ENCODE results near the gene IER3.

The IER3 gene

DNA sequence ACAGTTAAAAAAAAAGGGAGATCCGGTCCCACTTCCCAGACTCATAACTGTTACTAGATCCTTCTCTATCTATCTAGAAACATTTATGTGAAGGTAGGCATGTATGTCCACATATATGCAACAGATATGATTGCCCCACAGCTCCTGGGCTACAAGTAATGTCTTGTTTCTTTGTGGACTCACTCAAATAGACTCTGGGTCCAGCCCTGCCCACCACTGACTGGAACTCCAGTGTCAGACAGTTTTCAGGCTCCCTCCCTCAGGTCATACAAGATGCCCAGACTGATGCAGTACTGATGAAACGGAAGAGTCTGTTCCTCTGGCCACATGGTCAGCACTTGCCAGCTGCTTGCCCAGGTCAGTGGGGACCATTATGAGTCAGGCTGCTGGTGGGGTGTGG is 30.8 kb upstream of the IER3 start:
- TF ChIP-seq, protein P1, sequence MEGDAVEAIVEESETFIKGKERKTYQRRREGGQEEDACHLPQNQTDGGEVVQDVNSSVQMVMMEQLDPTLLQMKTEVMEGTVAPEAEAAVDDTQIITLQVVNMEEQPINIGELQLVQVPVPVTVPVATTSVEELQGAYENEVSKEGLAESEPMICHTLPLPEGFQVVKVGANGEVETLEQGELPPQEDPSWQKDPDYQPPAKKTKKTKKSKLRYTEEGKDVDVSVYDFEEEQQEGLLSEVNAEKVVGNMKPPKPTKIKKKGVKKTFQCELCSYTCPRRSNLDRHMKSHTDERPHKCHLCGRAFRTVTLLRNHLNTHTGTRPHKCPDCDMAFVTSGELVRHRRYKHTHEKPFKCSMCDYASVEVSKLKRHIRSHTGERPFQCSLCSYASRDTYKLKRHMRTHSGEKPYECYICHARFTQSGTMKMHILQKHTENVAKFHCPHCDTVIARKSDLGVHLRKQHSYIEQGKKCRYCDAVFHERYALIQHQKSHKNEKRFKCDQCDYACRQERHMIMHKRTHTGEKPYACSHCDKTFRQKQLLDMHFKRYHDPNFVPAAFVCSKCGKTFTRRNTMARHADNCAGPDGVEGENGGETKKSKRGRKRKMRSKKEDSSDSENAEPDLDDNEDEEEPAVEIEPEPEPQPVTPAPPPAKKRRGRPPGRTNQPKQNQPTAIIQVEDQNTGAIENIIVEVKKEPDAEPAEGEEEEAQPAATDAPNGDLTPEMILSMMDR (IDR thresholded peaks at IDR 0.05): no peak

DNA sequence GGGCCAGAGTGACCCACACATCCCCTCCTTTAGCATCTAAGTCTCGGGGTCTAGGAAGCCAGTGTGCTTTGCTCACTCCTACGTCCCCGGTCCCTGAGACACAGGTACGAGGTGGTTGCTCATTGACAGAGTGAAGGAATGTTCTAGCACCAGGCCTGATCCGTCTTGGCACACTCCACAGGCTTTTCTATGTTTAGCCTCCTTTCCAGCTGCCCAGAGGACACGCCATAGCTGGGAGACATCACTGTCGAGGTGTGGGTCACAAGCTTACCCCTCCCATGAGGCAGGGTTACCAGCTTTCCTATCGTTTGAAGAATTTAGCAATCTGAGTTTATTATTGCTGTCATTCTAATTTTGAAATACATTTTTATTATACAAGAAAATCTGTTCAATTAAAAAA is 30.4 kb upstream of the IER3 start:
- TF ChIP-seq, protein P1 (IDR thresholded peaks at IDR 0.05): no peak

DNA sequence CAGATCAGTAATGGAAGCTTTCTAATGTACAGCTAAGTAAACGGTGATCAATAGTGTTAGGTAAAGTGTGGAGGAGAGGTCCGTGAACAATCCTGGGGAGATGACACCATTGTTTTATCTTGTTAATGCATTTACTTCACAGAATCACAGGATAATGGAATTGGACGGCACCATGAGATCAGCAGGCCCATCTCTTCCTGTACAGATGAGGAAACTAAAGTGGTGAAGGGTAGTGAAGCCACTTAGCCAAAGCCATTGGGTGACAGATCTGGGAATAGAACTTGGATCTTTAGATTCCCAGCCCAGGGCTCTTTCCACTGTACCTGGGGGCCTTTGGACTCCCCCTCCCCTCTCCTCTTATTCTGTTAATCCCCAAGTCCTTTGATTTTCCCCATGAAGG is 26.2 kb upstream of the IER3 start:
- TF ChIP-seq, protein P1 (IDR thresholded peaks at IDR 0.05): no peak

DNA sequence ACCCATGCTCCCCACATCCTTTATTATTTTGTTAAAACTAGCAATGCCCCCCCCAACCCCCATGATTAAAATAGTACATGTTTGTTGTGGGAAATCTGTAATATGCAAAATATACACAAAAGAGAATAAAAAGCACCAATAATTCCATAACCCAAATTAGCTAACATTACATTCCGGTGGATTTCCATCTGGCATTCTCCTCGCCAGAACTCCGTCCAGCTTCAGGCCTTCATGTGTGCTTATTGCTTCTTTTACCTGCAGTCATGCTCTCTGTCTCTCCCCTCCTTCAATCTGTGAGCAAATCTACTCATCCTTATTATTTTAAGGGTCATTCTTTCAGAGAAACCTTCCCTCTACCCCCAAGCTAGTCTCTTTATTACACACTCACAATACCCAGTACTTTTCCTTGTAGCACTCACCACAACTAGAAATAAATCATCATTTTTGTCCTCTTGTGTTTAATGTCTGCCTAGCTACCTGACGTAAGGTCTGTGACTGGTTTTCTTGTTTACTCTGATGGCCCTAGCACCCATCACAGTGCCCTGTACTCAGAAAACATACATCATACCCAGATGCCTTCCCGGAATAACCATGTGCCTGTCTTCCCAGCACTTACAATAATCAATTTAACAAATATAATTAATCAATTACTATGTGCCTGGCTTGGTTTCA is 25.6 kb upstream of the IER3 start:
- TF ChIP-seq, protein P1 (IDR thresholded peaks at IDR 0.05): no peak

DNA sequence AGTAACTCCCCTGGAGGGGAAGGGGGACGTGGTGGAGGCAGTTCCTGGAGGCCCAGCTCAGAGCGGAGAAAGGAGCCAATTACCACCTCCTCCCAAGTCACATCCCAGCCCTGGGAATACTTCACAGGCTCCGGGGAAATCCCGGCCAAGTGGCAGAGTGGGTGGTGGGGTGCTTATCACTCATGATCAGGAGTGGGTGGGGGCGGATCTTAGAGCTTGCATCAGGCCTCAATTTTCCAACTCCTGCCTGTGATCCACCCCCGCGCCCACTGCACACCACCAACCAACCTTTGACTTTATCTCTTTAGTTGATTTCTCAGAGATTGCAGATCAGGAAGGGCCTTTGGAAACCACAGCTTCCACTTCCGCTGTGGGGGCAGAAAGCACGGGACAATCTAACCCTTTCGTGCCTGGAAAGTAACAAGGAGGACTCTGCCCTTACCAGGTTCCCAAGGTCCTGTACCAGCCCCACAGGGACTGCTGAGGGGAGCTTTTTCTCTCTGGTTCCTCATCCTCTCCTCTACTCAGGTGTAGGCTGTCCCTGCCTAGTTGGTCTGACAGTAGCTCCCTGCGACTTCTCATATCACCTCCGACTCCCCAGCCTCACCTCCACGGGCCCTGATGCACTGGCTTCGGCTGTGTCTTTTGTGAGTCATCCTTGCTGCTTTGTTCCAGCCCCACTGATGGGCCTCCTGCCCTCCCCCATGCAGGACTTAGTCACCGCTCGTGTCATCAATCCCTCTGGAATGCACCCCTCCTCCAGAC is 24.9 kb upstream of the IER3 start:
- TF ChIP-seq, protein P1 (IDR thresholded peaks at IDR 0.05): no peak

DNA sequence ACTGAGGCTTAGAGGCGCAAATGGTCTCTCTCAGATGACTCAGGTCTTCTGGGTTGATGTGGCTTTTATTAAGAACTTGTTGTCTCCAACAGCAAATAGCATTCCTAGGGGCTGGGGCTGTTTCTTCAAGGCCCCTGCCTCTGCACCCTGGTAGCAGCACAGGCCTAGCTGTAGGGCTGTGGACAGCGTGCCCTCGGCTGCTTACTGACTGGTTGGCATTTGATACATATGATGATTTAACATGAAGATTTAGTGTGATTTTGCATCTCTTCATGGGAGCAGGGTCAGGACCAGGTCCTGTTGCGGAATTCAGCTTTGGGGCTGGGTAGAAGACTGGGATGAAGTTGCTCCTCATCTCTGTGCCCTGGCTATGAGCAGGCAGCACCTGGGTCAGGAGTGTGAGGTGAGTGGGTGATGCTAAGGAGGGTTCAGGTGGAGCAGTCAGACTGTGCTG is 24.3 kb upstream of the IER3 start:
- TF ChIP-seq, protein P1 (IDR thresholded peaks at IDR 0.05): no peak

DNA sequence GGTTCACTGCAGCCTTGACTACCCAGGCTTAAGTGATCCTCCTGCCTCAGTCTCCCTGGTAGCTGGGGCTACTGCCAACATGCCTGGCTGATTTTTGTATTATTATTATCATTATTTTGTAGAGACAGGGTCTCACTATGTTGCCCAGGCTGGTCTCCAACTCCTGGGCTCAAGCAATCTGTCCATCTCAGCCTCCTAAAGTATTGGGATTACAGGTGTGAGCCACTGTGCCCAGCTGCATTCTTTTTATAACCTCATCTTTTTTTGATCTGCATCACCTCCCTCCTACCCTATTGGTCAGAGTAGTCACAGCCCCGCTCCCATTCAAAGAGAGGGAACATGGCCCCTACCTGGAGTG is 23.6 kb upstream of the IER3 start:
- TF ChIP-seq, protein P1 (IDR thresholded peaks at IDR 0.05): no peak
